ENCODE measurements around the gene CHI3L1. TPM values are rescaled to one million over a fixed set of nuclear protein-coding genes. Genes with fewer than 3 reads are reported as not detected.

The CHI3L1 gene
- total RNA-seq, 1 experiment from 2014 or later, result not detected

GRCh38 chr1:203207751-203208150 is 21.2 kb upstream of the CHI3L1 start:
- no peak overlapping the region for H3K14ac ChIP-seq (ENCODE audit: insufficient read depth, low read length)
- H3K4me1 ChIP-seq (ENCODE audit: insufficient read depth, low read length), result no peaks in the 10 kb centered on the region
- TF ChIP-seq CTCF (conservative IDR thresholded peaks at IDR 0.05), result no peak
- Mint-ChIP-seq H3K27me3 (ENCODE audit: low read depth) (peaks cover 7% of the 10 kb centered on the region), H3K9me3 (no peaks in the 10 kb centered on the region), H3K27ac (no peak overlapping the region), H3K4me1 (peaks cover 5% of the 10 kb centered on the region in 2 experiments), H3K36me3 (ENCODE audit: insufficient read depth in 1 of 3, low read depth in 3 of 3) (no peaks in the 10 kb centered on the region), H3K4me3 (no peak overlapping the region)
- no peak overlapping the region for H3K4me2 ChIP-seq (ENCODE audit: insufficient read depth, insufficient read length, low read length)
- DNase-seq, result no peak
- no peak overlapping the region for H3T11ph ChIP-seq (ENCODE audit: low read length)
- no peak overlapping the region for H2BK12ac ChIP-seq (ENCODE audit: insufficient read length, low read depth, low read length)
- no peak overlapping the region for H3K18ac ChIP-seq (ENCODE audit: insufficient read length, low read depth, low read length)
- no peak overlapping the region for H4K91ac ChIP-seq (ENCODE audit: insufficient read length, low read depth, low read length)
- no peaks in the 10 kb centered on the region for H3K79me1 ChIP-seq (ENCODE audit: insufficient read depth, low read depth, low read length, poor library complexity, severe bottlenecking)
- H3K27me3 ChIP-seq (ENCODE audit: insufficient read depth, low read length), result peaks cover 2% of the 10 kb centered on the region; the same call in 1 of the 2 replicates
- no peak overlapping the region for H2AK5ac ChIP-seq (ENCODE audit: insufficient read length, low read length)
- WGBS (ENCODE audit: extremely low coverage, insufficient read length, low lambda C conversion rate), result no CpG with 5 or more reads among the region's 2 CpGs
- H4K20me1 ChIP-seq (ENCODE audit: control insufficient read depth, insufficient read depth, insufficient read length), result no peaks in the 10 kb centered on the region
- no peak overlapping the region for H2AFZ ChIP-seq (ENCODE audit: low read length)
- no peak overlapping the region for H3K27ac ChIP-seq (ENCODE audit: insufficient read length, low read depth, low read length)
- H4K8ac ChIP-seq (replicated peaks; ENCODE audit: insufficient read length, low read depth, low read length), result no peak overlapping the region
- H3K4ac ChIP-seq (ENCODE audit: low read depth, low read length), result no peak overlapping the region
- H3K79me2 ChIP-seq (ENCODE audit: insufficient read depth, low read length), result no peaks in the 10 kb centered on the region
- no peak overlapping the region for H3K56ac ChIP-seq (ENCODE audit: insufficient read length, low read depth, low read length)
- no peak overlapping the region for H2BK15ac ChIP-seq (ENCODE audit: low read depth, low read length)
- no peak overlapping the region for H3K9ac ChIP-seq (ENCODE audit: extremely low read depth, insufficient read length, low read length)
- no peak overlapping the region for H2BK20ac ChIP-seq (ENCODE audit: low read depth, low read length, poor library complexity, severe bottlenecking)
- H3K9me3 ChIP-seq (ENCODE audit: control insufficient read depth, low read depth, low read length), result no peaks in the 10 kb centered on the region
- no peak overlapping the region for H2BK120ac ChIP-seq (ENCODE audit: low read depth, low read length, poor library complexity, severe bottlenecking)
- H2BK5ac ChIP-seq (ENCODE audit: insufficient read length, low read length), result no peak overlapping the region
- H4K5ac ChIP-seq (ENCODE audit: insufficient read length, low read depth, low read length), result no peak overlapping the region
- no peak overlapping the region for H3K23ac ChIP-seq (ENCODE audit: insufficient read length, low read depth, low read length)
- no peaks in the 10 kb centered on the region for H3K23me2 ChIP-seq (ENCODE audit: insufficient read length, low read depth, low read length, poor library complexity, severe bottlenecking)
